Fibroblast of lung (primary cell): ENCODE measurements around the gene MYO10. TPM values are rescaled to one million over a fixed set of nuclear protein-coding genes. Genes with fewer than 3 reads are reported as not detected.
"Not testable (repeated sequence)": the region's sequence is repeated elsewhere in the genome, so short reads cannot be mapped to it uniquely, and the experiment has no call there.

Experiments
- DNase-seq, 2 donors: peaks; one replicate each; pipeline versions ENCODE4 v3.0.0 to v3.0.0-alpha.2; 2010; ENCODE audit warnings: low read depth in 2 of 2
- H2AFZ ChIP-seq: 2 replicates; pipeline ENCODE4 v1.5.1; 2012; ENCODE audit warnings: low read length, control low read depth, inconsistent platforms
- H3K27ac ChIP-seq: 2 replicates; pipeline ENCODE4 v1.5.1; 2011; ENCODE audit warnings: low read length, control low read depth; ENCODE audit not compliant: insufficient read depth
- H3K27me3 ChIP-seq: 2 replicates; pipeline ENCODE4 v1.5.1; 2011; ENCODE audit warnings: mild to moderate bottlenecking, low read length; ENCODE audit not compliant: control insufficient read depth, insufficient read depth
- H3K36me3 ChIP-seq: 2 replicates; pipeline ENCODE4 v1.5.1; 2011; ENCODE audit warnings: low read length; ENCODE audit not compliant: control insufficient read depth, insufficient read depth
- H3K4me1 ChIP-seq: 2 replicates; pipeline ENCODE4 v1.5.1; 2011; ENCODE audit warnings: low read length; ENCODE audit not compliant: control insufficient read depth, insufficient read depth; ENCODE audit errors: extremely low read depth
- H3K4me2 ChIP-seq: 2 replicates; pipeline ENCODE4 v1.5.1; 2011; ENCODE audit warnings: low read length, control low read depth; ENCODE audit not compliant: insufficient read depth; ENCODE audit errors: extremely low read depth
- H3K4me3 ChIP-seq, 4 experiments: fragments of 200-600 bp in 1 of 4; sonication (generic) in 1 of 4; replicated peaks in 1 of 4; 2 replicates each; pipeline ENCODE4 v1.5.1; 2011 to 2016; ENCODE audit warnings: low read length in 4 of 4, low read depth in 3 of 4, mild to moderate bottlenecking in 3 of 4, control low read depth in 2 of 4, inconsistent platforms in 1 of 4, mixed read lengths in 1 of 4; ENCODE audit not compliant: insufficient read depth in 1 of 4; ENCODE audit errors: control extremely low read depth in 1 of 4
- H3K79me2 ChIP-seq: 2 replicates; pipeline ENCODE4 v1.5.1; 2012; ENCODE audit warnings: mild to moderate bottlenecking, low read length, inconsistent platforms; ENCODE audit not compliant: control insufficient read depth, insufficient read depth
- H3K9ac ChIP-seq: 2 replicates; pipeline ENCODE4 v1.5.1; 2011; ENCODE audit warnings: mild to moderate bottlenecking, low read length, control low read depth; ENCODE audit not compliant: insufficient read depth
- H3K9me3 ChIP-seq: 2 replicates; pipeline ENCODE4 v1.5.1; 2012; ENCODE audit warnings: low read depth, low read length; ENCODE audit not compliant: control insufficient read depth, insufficient read depth
- H4K20me1 ChIP-seq: 2 replicates; pipeline ENCODE4 v1.5.1; 2011; ENCODE audit warnings: low read length; ENCODE audit not compliant: control insufficient read depth, insufficient read depth; ENCODE audit errors: extremely low read depth
- EZH2 ChIP-seq: IDR thresholded peaks from 2 replicates; pipeline ENCODE4 v1.5.1; 2012; ENCODE audit warnings: low read length, control low read depth, mild to moderate bottlenecking; ENCODE audit errors: missing control alignments
- polyA plus RNA-seq, 2 donors: library from polyadenylated mRNA; depleted of rRNA in 1 of 2; stranded (reverse) in 1 of 2; unstranded in 1 of 2; fragments of >200 nt; gene quantifications; 2 replicates each; pipeline ENCODE4 v1.2.1, GENCODE V29; 2011 to 2012; ENCODE audit warnings: missing spikeins in 1 of 2
- total RNA-seq: library from RNA; depleted of rRNA; stranded (reverse); fragments of >200 nt; gene quantifications from 2 replicates; pipeline ENCODE4 v1.2.1, GENCODE V29; 2014
- TF ChIP-seq, protein P1 (sequence below), 2 donors: IDR thresholded peaks in 1 of 2; conservative IDR thresholded peaks in 1 of 2; 1 replicate in 1 of 2; 2 replicates in 1 of 2; pipeline ENCODE4 v1.5.1; 2011 to 2012; ENCODE audit warnings: low read length in 2 of 2, control low read depth in 1 of 2, inconsistent platforms in 1 of 2, low read depth in 1 of 2, mild to moderate bottlenecking in 1 of 2

The MYO10 gene
- total and polyA plus RNA-seq, 2 donors (not counting 1 experiment from before 2014, with no cell fraction given) = 16.6 to 82.2 TPM

- no peaks in the 10 kb centered on the region for H3K4me1 ChIP-seq
- no peaks in the 10 kb centered on the region for H3K9me3 ChIP-seq
- no peak for DNase-seq
- H3K9ac ChIP-seq = no peak overlapping the region
- H3K4me2 ChIP-seq = no peak overlapping the region
- H2AFZ ChIP-seq = no peak overlapping the region
- no peak overlapping the region for H3K4me3 ChIP-seq
- H3K36me3 ChIP-seq = peaks cover 3% of the 10 kb centered on the region
- TF ChIP-seq, protein P1, sequence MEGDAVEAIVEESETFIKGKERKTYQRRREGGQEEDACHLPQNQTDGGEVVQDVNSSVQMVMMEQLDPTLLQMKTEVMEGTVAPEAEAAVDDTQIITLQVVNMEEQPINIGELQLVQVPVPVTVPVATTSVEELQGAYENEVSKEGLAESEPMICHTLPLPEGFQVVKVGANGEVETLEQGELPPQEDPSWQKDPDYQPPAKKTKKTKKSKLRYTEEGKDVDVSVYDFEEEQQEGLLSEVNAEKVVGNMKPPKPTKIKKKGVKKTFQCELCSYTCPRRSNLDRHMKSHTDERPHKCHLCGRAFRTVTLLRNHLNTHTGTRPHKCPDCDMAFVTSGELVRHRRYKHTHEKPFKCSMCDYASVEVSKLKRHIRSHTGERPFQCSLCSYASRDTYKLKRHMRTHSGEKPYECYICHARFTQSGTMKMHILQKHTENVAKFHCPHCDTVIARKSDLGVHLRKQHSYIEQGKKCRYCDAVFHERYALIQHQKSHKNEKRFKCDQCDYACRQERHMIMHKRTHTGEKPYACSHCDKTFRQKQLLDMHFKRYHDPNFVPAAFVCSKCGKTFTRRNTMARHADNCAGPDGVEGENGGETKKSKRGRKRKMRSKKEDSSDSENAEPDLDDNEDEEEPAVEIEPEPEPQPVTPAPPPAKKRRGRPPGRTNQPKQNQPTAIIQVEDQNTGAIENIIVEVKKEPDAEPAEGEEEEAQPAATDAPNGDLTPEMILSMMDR (conservative IDR thresholded peaks at IDR 0.05 in 1 of 2, IDR thresholded peaks at IDR 0.05 in 1 of 2; ENCODE audit: low read depth in 1 of 2, low read length in 2 of 2) = no peak
- TF ChIP-seq EZH2 = no peak
- H3K27ac ChIP-seq = no peak overlapping the region
- H3K79me2 ChIP-seq = peaks cover 4% of the 10 kb centered on the region
- H3K27me3 ChIP-seq = no peaks in the 10 kb centered on the region
- no peaks in the 10 kb centered on the region for H4K20me1 ChIP-seq
Observed at GRCh38 chr5:16723821-16724220, 212.3 kb downstream of the MYO10 start.

GRCh38 chr5:16722097-16722495 lies 214.0 kb downstream of the MYO10 start:
- no peak for DNase-seq
- Histone ChIP-seq H3K27ac (no peak overlapping the region), H3K4me2 (no peak overlapping the region), H3K4me1 (no peaks in the 10 kb centered on the region), H3K9me3 (no peaks in the 10 kb centered on the region), H3K36me3 (peaks cover 3% of the 10 kb centered on the region), H2AFZ (no peak overlapping the region), H3K9ac (no peak overlapping the region), H4K20me1 (no peaks in the 10 kb centered on the region), H3K4me3 (no peak overlapping the region), H3K27me3 (no peaks in the 10 kb centered on the region), H3K79me2 (peaks cover 3% of the 10 kb centered on the region)
- TF ChIP-seq EZH2 = no peak
- TF ChIP-seq, protein P1 (conservative IDR thresholded peaks at IDR 0.05 in 1 of 2, IDR thresholded peaks at IDR 0.05 in 1 of 2; ENCODE audit: low read depth in 1 of 2, low read length in 2 of 2) = no peak

DNA sequence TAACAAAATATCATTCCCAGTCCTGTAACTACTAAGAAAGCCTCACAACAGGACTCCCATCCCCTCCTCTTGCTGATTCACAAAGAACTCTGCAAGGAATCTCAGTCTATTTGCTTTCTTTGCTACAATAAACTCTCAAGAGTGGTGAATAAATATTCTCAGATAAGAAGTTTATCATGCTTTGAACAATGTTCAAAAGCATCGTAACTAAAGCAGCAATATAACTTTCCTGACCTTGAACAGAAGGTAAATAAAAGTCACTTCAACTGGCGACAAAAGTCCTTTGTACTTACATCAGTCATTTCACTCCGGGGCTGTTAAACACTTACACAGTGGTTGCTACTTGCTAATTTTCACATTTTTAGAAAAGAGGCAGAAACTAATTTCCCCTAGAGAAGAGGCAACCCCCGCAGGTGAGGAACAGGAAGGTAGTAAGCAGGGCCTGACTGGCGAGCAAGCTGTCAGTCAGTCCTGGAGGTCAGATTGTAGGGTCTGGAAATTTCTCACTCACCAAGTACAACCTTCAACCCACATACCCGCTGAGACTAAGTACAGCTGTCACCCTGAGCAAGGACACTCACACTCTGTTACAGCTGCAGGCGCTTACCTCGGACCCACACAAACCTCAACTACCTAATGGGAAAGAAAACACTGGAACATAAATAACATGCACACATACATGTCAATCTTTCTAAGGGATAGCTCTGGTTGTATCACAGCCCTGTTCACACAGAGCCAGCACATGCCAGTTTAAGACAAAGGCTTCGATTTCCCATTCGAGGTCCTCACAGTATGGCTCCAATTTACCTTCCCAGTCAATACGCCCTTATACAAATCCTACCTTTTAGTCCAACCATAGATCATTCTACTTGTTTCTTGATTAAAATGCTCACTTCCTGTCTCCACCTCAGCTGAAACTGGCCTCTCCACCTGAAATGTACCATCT lies 214.7 kb downstream of the MYO10 start:
- no peak overlapping the region for H2AFZ ChIP-seq
- no peaks in the 10 kb centered on the region for H4K20me1 ChIP-seq
- H3K27ac ChIP-seq = no peak overlapping the region
- no peak for TF ChIP-seq EZH2
- TF ChIP-seq, protein P1 (conservative IDR thresholded peaks at IDR 0.05 in 1 of 2, IDR thresholded peaks at IDR 0.05 in 1 of 2; ENCODE audit: low read depth in 1 of 2, low read length in 2 of 2) = no peak
- H3K9ac ChIP-seq = no peak overlapping the region
- peaks cover 3% of the 10 kb centered on the region for H3K79me2 ChIP-seq
- no peak for DNase-seq
- H3K36me3 ChIP-seq = peaks cover 3% of the 10 kb centered on the region
- H3K4me3 ChIP-seq = no peak overlapping the region
- H3K9me3 ChIP-seq = no peaks in the 10 kb centered on the region
- H3K4me2 ChIP-seq = no peak overlapping the region
- H3K27me3 ChIP-seq = no peaks in the 10 kb centered on the region
- no peaks in the 10 kb centered on the region for H3K4me1 ChIP-seq

- not testable (repeated sequence) for H3K79me2 ChIP-seq, H3K36me3 ChIP-seq, H3K9ac ChIP-seq, H3K4me3 ChIP-seq, H3K4me1 ChIP-seq, H2AFZ ChIP-seq, DNase-seq, H3K27me3 ChIP-seq, H3K4me2 ChIP-seq, H3K9me3 ChIP-seq, H4K20me1 ChIP-seq, H3K27ac ChIP-seq
Observed at GRCh38 chr5:16718036-16718435, 218.1 kb downstream of the MYO10 start.
